CD4-positive, CD25-positive, alpha-beta regulatory T cell (primary cell): Measurements from ENCODE around the gene BAIAP2. TPM values are rescaled to one million over a fixed set of nuclear protein-coding genes. Genes with fewer than 3 reads are reported as not detected.

ENCODE experiments used
- ATAC-seq, 2 donors: fragments of 150-1000 bp; cut with Tn5 transposase; one replicate each; pipeline ENCODE4 v1.10.0; 2021; ENCODE audit warnings: low read depth in 2 of 2, moderate number of reproducible peaks in 2 of 2, moderate library complexity in 1 of 2
- DNase-seq, 3 donors: peaks; one replicate each; pipeline versions ENCODE4 v3.0.0 to v3.0.0-alpha.2; 2012 to 2022; ENCODE audit warnings: mixed read lengths in 1 of 3
- H3K27ac ChIP-seq: one replicate; pipeline ENCODE4 v1.7.0; 2013; ENCODE audit warnings: mild to moderate bottlenecking, low read length; ENCODE audit not compliant: insufficient read depth, poor library complexity, severe bottlenecking
- H3K27me3 ChIP-seq: one replicate; pipeline ENCODE4 v1.7.0; 2013; ENCODE audit warnings: low read length; ENCODE audit not compliant: control insufficient read depth, insufficient read depth
- H3K36me3 ChIP-seq: one replicate; pipeline ENCODE4 v1.7.0; 2013; ENCODE audit warnings: mild to moderate bottlenecking, low read length, moderate library complexity; ENCODE audit not compliant: control insufficient read depth, insufficient read depth
- H3K4me1 ChIP-seq: 2 replicates; pipeline ENCODE4 v1.7.0; 2013; ENCODE audit warnings: mild to moderate bottlenecking, low read length; ENCODE audit not compliant: insufficient read depth, control insufficient read depth, poor library complexity, severe bottlenecking
- H3K4me3 ChIP-seq: one replicate; pipeline ENCODE4 v1.7.0; 2013; ENCODE audit warnings: low read depth, mild to moderate bottlenecking, low read length, moderate library complexity
- H3K9me3 ChIP-seq, 2 experiments: 1 replicate in 1 of 2; 2 replicates in 1 of 2; pipeline ENCODE4 v1.7.0; 2013; ENCODE audit warnings: low read length in 2 of 2, mild to moderate bottlenecking in 1 of 2, moderate library complexity in 1 of 2; ENCODE audit not compliant: control insufficient read depth in 2 of 2
- H3K27ac Mint-ChIP-seq, 3 donors: one replicate each; pipeline ENCODE4 v1.8.0; 2020 to 2022; ENCODE audit warnings: mild to moderate bottlenecking in 3 of 3, mixed read lengths in 3 of 3, moderate library complexity in 2 of 3
- H3K27me3 Mint-ChIP-seq: one replicate; pipeline ENCODE4 v1.8.0; 2022; ENCODE audit warnings: mild to moderate bottlenecking, mixed read lengths
- H3K36me3 Mint-ChIP-seq: one replicate; pipeline ENCODE4 v1.8.0; 2020; ENCODE audit warnings: mixed read lengths
- H3K4me1 Mint-ChIP-seq, 4 donors: one replicate each; pipeline ENCODE4 v1.8.0; 2020 to 2022; ENCODE audit warnings: mixed read lengths in 4 of 4, mild to moderate bottlenecking in 1 of 4
- H3K4me3 Mint-ChIP-seq, 4 donors: one replicate each; pipeline ENCODE4 v1.8.0; 2020 to 2022; ENCODE audit warnings: mild to moderate bottlenecking in 4 of 4, mixed read lengths in 4 of 4, moderate library complexity in 3 of 4
- H3K9me3 Mint-ChIP-seq, 7 donors: one replicate each; pipeline ENCODE4 v1.8.0; 2020 to 2022; ENCODE audit warnings: mixed read lengths in 7 of 7, mild to moderate bottlenecking in 3 of 7, moderate library complexity in 2 of 7
- polyA plus RNA-seq, 4 donors: library from polyadenylated mRNA; unstranded; fragments of 300-500 nt; fragmentation: Illumina TruSeq; gene quantifications; one replicate each; pipeline ENCODE4 v1.2.3, GENCODE V29; 2021
- total RNA-seq: library from RNA; stranded (reverse); gene quantifications from one replicate; pipeline ENCODE4 v1.2.3, GENCODE V29; 2022

Gene BAIAP2
- total and polyA plus RNA-seq, 5 donors from 2014 or later, result 1.5 to 6.8 (median 1.7) TPM

DNA sequence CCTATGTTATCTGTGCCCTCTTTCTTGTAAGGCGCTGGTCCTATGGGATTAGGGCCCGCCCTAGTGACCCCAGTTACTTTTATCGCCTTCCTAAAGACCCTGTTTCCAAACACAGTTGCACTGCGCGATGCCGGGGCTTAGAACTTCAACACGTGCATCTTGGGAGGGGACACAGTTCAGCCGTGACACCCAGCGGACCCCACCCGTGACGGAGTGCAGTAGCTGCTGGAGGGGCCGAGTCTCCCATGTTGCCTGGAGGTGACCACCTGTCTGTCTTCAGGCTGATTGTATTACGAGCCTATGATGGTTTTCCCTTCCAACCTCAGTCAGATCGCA is 9.4 kb downstream of the BAIAP2 start:
- ATAC-seq (no peak), DNase-seq (no peak)
- Mint-ChIP-seq H3K9me3 (no peaks in the 10 kb centered on the region), H3K27ac (no peak overlapping the region), H3K36me3 (no peaks in the 10 kb centered on the region), H3K4me1 (peaks cover 0 to 9% (median 2%) of the 10 kb centered on the region in 4 donors), H3K4me3 (no peak overlapping the region), H3K27me3 (peaks cover 5% of the 10 kb centered on the region)
- Histone ChIP-seq H3K4me1 (no peaks in the 10 kb centered on the region), H3K4me3 (no peak overlapping the region), H3K36me3 (no peaks in the 10 kb centered on the region), H3K9me3 (no peaks in the 10 kb centered on the region), H3K27ac (no peak overlapping the region), H3K27me3 (no peaks in the 10 kb centered on the region)

DNA sequence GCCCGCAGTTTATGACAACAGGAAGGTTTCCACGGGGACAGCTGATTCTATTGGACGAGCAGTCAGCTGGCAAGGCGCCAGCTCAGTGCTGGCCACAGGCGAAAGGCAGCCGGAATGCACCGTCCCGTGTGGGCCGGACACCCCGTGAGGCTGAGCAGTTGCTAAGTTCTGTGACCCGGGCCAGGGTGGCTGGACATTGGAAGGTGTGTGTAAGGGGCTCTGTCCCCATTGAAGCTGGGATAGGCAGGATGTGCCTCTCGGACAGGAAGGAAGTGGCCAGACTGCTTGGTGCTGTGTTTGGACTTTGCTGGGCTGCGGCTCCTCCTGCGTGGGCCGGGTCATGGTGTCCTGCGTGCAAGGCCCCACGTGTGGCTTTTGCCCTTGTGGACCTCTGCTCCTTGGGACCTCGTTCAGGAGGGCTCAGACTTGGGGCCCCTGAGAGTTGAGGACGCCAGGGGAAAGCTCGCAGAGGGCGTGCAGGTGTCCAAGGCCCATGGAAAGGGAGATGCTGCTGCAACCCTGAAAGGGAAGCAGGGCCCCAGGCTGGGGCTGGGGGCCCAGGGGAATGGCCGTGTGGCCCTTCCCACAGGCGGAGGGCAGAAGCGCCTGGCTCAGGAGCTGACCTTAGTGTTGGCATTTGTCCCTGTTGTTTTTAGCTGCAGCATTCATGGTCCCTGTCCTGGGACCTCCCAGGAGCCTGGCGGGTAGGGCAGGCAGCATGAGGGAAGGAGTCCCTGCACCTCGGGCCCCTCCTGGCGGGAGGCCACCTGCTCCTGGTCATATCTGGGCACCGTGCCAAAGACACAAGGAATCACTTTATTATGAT is 10.0 kb downstream of the BAIAP2 start:
- H3K4me3 ChIP-seq, result no peak overlapping the region
- H3K27me3 ChIP-seq, result no peaks in the 10 kb centered on the region
- Mint-ChIP-seq H3K4me1 (peaks cover 0 to 12% (median 3%) of the 10 kb centered on the region in 4 donors), H3K27ac (peak overlapping the region in 1 of 3 donors; percentile 14), H3K27me3 (peaks cover 5% of the 10 kb centered on the region), H3K9me3 (no peaks in the 10 kb centered on the region), H3K4me3 (no peak overlapping the region), H3K36me3 (no peaks in the 10 kb centered on the region)
- DNase-seq (no peak), ATAC-seq (no peak)
- H3K9me3 ChIP-seq, result no peaks in the 10 kb centered on the region
- no peak overlapping the region for H3K27ac ChIP-seq
- H3K36me3 ChIP-seq, result no peaks in the 10 kb centered on the region
- no peaks in the 10 kb centered on the region for H3K4me1 ChIP-seq

DNA sequence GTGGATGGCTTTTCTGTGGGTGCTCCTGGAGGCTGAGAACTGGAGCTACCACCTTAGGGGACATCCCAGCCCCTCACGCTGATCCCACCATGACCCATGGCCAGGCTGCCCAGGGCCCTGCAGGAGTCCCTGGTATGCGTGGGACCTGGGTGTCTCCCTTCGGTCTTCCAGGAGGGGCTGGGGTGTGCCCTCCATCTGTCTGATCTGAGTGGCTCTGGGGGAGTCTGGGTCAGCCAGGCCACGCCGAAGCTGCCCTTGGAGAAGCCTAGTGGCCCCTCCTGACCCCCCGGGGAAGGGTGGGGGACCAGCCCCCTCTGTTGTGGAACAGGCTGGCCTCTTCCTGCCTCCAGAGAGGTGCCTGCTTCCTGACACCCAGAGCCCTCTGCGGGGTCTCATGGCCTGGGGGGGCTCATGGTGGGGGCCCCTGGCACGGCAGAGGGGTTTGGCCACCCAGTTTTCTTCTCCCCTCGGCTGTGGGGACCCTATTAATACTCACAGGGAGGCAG is 10.7 kb downstream of the BAIAP2 start:
- Histone ChIP-seq H3K27ac (no peak overlapping the region), H3K4me1 (no peaks in the 10 kb centered on the region), H3K27me3 (no peaks in the 10 kb centered on the region), H3K9me3 (no peaks in the 10 kb centered on the region), H3K4me3 (no peak overlapping the region), H3K36me3 (no peaks in the 10 kb centered on the region)
- Mint-ChIP-seq H3K27ac (no peak overlapping the region), H3K27me3 (peaks cover 5% of the 10 kb centered on the region), H3K36me3 (no peaks in the 10 kb centered on the region), H3K9me3 (no peaks in the 10 kb centered on the region), H3K4me1 (peaks cover 0 to 16% (median 3%) of the 10 kb centered on the region in 4 donors), H3K4me3 (no peak overlapping the region)
- no peak for ATAC-seq
- no peak for DNase-seq

DNA sequence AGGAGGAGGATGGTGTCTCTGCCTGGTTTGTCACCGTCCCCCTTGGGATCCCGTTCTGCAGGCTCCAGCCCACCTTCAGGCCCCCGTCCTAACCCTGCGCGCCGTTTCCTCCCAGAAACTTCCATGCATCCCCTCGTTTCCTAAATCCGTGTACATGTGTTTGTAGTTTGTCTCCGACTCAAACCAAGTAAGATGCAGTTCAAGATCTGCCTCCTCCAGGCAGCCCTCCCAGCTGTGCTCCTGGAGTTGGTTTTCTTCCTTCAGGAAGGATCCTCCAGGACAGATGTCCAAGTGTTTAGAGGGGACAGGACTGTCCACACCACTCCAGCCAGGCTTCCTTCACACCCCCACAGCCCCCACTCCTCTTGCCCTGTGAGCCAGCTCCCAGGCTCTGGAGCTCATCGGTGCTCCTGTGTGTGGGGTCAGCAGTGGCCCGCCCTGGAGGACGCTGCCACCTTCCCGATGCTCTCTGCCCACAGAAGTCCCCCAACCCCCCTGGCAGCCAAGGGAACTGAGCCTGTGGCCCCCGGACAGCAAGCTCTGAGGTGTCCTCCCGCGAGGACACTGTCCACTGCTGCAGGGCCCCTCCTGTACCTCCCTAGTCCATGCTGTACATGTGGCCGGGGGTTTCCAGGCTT is 11.3 kb downstream of the BAIAP2 start:
- DNase-seq (no peak), ATAC-seq (no peak)
- Mint-ChIP-seq H3K4me1 (peaks cover 0 to 18% (median 3%) of the 10 kb centered on the region in 4 donors), H3K27me3 (peaks cover 5% of the 10 kb centered on the region), H3K36me3 (no peaks in the 10 kb centered on the region), H3K9me3 (no peaks in the 10 kb centered on the region), H3K4me3 (peak overlapping the region in 1 of 4 donors; percentile 70), H3K27ac (peak overlapping the region in 2 of 3 donors; percentile 20 to 84)
- Histone ChIP-seq H3K9me3 (no peaks in the 10 kb centered on the region), H3K27ac (no peak overlapping the region), H3K27me3 (no peaks in the 10 kb centered on the region), H3K36me3 (no peaks in the 10 kb centered on the region), H3K4me1 (no peaks in the 10 kb centered on the region), H3K4me3 (no peak overlapping the region)

DNA sequence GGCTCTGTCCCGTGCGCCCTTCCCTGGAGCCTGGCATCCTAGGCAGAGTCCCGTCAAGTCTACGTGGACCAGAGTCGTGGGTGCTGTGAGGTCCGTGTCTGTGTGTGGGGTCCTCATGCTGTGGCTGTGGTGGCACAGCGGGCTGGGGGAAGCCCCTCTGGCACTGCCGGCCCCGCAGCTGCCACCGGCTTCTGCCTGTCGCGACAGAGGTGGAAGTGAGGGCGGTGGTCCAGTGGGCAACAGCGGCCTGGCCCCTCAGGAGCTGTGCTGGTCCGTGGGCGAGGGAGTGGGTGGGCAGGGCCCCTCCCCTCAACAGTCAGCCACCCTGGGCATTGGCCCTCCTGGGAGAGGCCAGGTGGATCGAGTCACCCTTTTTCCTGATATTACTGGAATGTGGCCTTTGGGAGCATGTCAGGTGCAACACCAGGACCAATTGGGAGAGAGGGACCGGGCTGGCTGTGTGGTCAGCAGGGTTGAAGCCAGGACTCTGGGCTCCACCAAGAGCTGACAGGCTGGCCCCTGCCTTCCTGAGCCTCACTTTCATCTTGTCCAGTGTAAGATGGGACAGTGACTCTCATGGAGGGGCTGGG is 11.9 kb downstream of the BAIAP2 start:
- peaks cover 5% of the 10 kb centered on the region for H3K27me3 Mint-ChIP-seq

DNA sequence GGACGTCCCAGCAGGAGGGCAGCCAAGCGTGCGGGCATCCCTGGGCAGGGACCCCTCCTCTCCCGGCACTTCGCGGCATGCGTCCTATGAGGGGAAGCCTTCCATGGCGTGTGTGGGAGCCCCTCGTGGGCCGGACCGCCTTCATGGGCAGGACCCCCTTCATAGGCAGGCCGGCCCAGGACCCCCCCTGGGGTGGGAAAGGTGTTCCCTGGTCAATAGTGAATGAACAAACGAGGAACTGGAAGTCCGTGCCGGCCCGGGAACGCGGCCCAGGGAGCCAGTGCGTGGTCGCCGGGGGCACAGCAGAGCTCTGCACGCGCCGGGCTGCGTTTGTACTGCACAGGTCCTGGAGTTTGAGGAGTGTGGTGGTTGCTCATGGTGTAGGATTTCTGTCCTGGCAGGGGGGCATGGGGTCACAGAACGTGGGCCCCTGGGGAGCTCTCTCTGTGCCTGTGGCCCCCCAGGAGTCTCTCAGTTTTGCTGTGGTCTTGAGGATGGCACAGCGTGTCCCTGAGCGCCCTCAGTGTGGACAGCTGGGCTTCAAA is 13.9 kb downstream of the BAIAP2 start:
- H3K36me3 ChIP-seq, result no peaks in the 10 kb centered on the region
- H3K4me1 ChIP-seq, result no peaks in the 10 kb centered on the region
- Mint-ChIP-seq H3K27ac (peak overlapping the region in 1 of 3 donors; percentile 29), H3K9me3 (no peaks in the 10 kb centered on the region), H3K36me3 (no peaks in the 10 kb centered on the region), H3K4me1 (peaks cover 0 to 18% (median 3%) of the 10 kb centered on the region in 4 donors), H3K4me3 (no peak overlapping the region), H3K27me3 (peaks cover 5% of the 10 kb centered on the region)
- no peaks in the 10 kb centered on the region for H3K9me3 ChIP-seq
- H3K27ac ChIP-seq, result no peak overlapping the region
- no peak for ATAC-seq
- H3K27me3 ChIP-seq, result no peaks in the 10 kb centered on the region
- no peak overlapping the region for H3K4me3 ChIP-seq
- DNase-seq, result no peak

More for the DNA sequence above, 11.9 kb downstream of the BAIAP2 start:
- Histone ChIP-seq H3K4me3 (no peak overlapping the region), H3K36me3 (no peaks in the 10 kb centered on the region), H3K4me1 (no peaks in the 10 kb centered on the region), H3K9me3 (no peaks in the 10 kb centered on the region), H3K27ac (no peak overlapping the region), H3K27me3 (no peaks in the 10 kb centered on the region)
- ATAC-seq, result no peak
- H3K4me3 Mint-ChIP-seq, result no peak overlapping the region
- H3K9me3 Mint-ChIP-seq, result no peaks in the 10 kb centered on the region
- no peak for DNase-seq
- peaks cover 0 to 18% (median 3%) of the 10 kb centered on the region in 4 donors for H3K4me1 Mint-ChIP-seq
- no peak overlapping the region for H3K27ac Mint-ChIP-seq
- H3K36me3 Mint-ChIP-seq, result no peaks in the 10 kb centered on the region

DNA sequence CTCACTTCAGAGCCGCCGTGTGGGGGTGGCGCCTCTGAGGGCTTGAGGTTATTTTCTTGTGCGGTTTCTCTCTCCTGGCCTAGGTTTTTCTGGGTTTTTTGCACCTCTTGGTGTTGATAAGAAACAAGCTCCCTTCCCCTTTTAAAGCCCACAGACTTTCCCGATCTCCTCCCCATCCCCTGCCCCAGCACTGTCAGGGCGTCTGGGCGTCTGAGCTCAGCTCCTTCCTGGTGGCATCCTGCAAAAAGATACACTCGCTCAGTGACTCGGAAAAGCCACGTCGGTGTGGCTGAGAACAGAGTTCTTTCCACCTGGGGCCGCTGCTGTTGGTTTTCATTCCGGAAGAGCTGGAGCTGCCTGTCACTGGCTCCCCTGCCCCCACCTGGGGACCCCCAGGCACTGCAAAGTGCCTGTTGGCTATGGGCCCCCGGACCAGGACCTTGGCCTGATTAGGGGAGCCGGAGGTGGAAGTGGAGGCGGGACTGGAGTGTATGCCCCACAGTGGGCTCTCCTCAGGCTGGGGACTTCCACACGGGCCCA is 14.5 kb downstream of the BAIAP2 start:
- peak overlapping the region in 1 of 3 donors; percentile 29 for H3K27ac Mint-ChIP-seq
- H3K9me3 ChIP-seq, result no peaks in the 10 kb centered on the region
- no peaks in the 10 kb centered on the region for H3K36me3 Mint-ChIP-seq
- no peak for DNase-seq
- H3K27me3 Mint-ChIP-seq, result peaks cover 5% of the 10 kb centered on the region
- ATAC-seq, result no peak
- H3K4me1 Mint-ChIP-seq, result peaks cover 0 to 18% (median 2%) of the 10 kb centered on the region in 4 donors
- no peak overlapping the region for H3K27ac ChIP-seq
- H3K4me3 ChIP-seq, result no peak overlapping the region
- no peaks in the 10 kb centered on the region for H3K27me3 ChIP-seq
- H3K4me3 Mint-ChIP-seq, result peak overlapping the region in 1 of 4 donors; percentile 15
- no peaks in the 10 kb centered on the region for H3K9me3 Mint-ChIP-seq
- H3K36me3 ChIP-seq, result no peaks in the 10 kb centered on the region
- H3K4me1 ChIP-seq, result no peaks in the 10 kb centered on the region
